CD4-positive, CD25-positive, alpha-beta regulatory T cell (primary cell): ENCODE measurements around the gene SLC30A10. TPM values are rescaled to one million over a fixed set of nuclear protein-coding genes. Genes with fewer than 3 reads are reported as not detected.

Experiments
- ATAC-seq, 2 donors: fragments of 150-1000 bp; cut with Tn5 transposase; one replicate each; pipeline ENCODE4 v1.10.0; 2021; ENCODE audit warnings: low read depth in 2 of 2, moderate number of reproducible peaks in 2 of 2, moderate library complexity in 1 of 2
- DNase-seq, 3 donors: peaks; one replicate each; pipeline versions ENCODE4 v3.0.0 to v3.0.0-alpha.2; 2012 to 2022; ENCODE audit warnings: mixed read lengths in 1 of 3
- H3K27ac ChIP-seq: one replicate; pipeline ENCODE4 v1.7.0; 2013; ENCODE audit warnings: mild to moderate bottlenecking, low read length; ENCODE audit not compliant: insufficient read depth, poor library complexity, severe bottlenecking
- H3K27me3 ChIP-seq: one replicate; pipeline ENCODE4 v1.7.0; 2013; ENCODE audit warnings: low read length; ENCODE audit not compliant: control insufficient read depth, insufficient read depth
- H3K36me3 ChIP-seq: one replicate; pipeline ENCODE4 v1.7.0; 2013; ENCODE audit warnings: mild to moderate bottlenecking, low read length, moderate library complexity; ENCODE audit not compliant: control insufficient read depth, insufficient read depth
- H3K4me1 ChIP-seq: 2 replicates; pipeline ENCODE4 v1.7.0; 2013; ENCODE audit warnings: mild to moderate bottlenecking, low read length; ENCODE audit not compliant: insufficient read depth, control insufficient read depth, poor library complexity, severe bottlenecking
- H3K4me3 ChIP-seq: one replicate; pipeline ENCODE4 v1.7.0; 2013; ENCODE audit warnings: low read depth, mild to moderate bottlenecking, low read length, moderate library complexity
- H3K9me3 ChIP-seq, 2 experiments: 1 replicate in 1 of 2; 2 replicates in 1 of 2; pipeline ENCODE4 v1.7.0; 2013; ENCODE audit warnings: low read length in 2 of 2, mild to moderate bottlenecking in 1 of 2, moderate library complexity in 1 of 2; ENCODE audit not compliant: control insufficient read depth in 2 of 2
- H3K27ac Mint-ChIP-seq, 3 donors: one replicate each; pipeline ENCODE4 v1.8.0; 2020 to 2022; ENCODE audit warnings: mild to moderate bottlenecking in 3 of 3, mixed read lengths in 3 of 3, moderate library complexity in 2 of 3
- H3K27me3 Mint-ChIP-seq: one replicate; pipeline ENCODE4 v1.8.0; 2022; ENCODE audit warnings: mild to moderate bottlenecking, mixed read lengths
- H3K36me3 Mint-ChIP-seq: one replicate; pipeline ENCODE4 v1.8.0; 2020; ENCODE audit warnings: mixed read lengths
- H3K4me1 Mint-ChIP-seq, 4 donors: one replicate each; pipeline ENCODE4 v1.8.0; 2020 to 2022; ENCODE audit warnings: mixed read lengths in 4 of 4, mild to moderate bottlenecking in 1 of 4
- H3K4me3 Mint-ChIP-seq, 4 donors: one replicate each; pipeline ENCODE4 v1.8.0; 2020 to 2022; ENCODE audit warnings: mild to moderate bottlenecking in 4 of 4, mixed read lengths in 4 of 4, moderate library complexity in 3 of 4
- H3K9me3 Mint-ChIP-seq, 7 donors: one replicate each; pipeline ENCODE4 v1.8.0; 2020 to 2022; ENCODE audit warnings: mixed read lengths in 7 of 7, mild to moderate bottlenecking in 3 of 7, moderate library complexity in 2 of 7
- polyA plus RNA-seq, 4 donors: library from polyadenylated mRNA; unstranded; fragments of 300-500 nt; fragmentation: Illumina TruSeq; gene quantifications; one replicate each; pipeline ENCODE4 v1.2.3, GENCODE V29; 2021
- total RNA-seq: library from RNA; stranded (reverse); gene quantifications from one replicate; pipeline ENCODE4 v1.2.3, GENCODE V29; 2022

SLC30A10 gene
- total and polyA plus RNA-seq, 5 donors from 2014 or later, result not detected

DNA sequence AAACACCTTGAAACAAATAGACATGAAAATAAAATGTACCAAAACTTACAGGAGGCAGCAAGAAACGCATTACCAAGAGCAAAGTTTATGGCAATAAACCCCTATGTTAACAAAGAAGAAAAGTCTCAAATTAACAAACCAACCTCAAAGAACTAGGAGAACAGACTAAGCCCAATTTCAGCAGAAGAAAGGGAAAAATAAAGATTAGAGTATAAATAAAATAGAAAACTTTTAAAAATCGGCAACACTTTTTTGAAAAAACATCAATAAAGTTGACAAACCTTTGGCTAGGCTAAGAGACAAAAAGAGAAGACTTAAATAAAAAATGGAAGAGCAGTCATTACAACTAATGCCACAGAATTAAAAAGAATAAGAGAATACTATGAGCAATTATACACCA is 42.7 kb downstream of the SLC30A10 start:
- H3K36me3 ChIP-seq, result no peaks in the 10 kb centered on the region
- no peaks in the 10 kb centered on the region for H3K9me3 ChIP-seq
- H3K27me3 ChIP-seq, result no peaks in the 10 kb centered on the region
- no peaks in the 10 kb centered on the region for H3K36me3 Mint-ChIP-seq
- DNase-seq (no peak), ATAC-seq (no peak)
- no peak overlapping the region for H3K4me3 Mint-ChIP-seq
- H3K4me3 ChIP-seq, result no peak overlapping the region
- H3K4me1 ChIP-seq, result no peaks in the 10 kb centered on the region
- H3K4me1 Mint-ChIP-seq, result no peaks in the 10 kb centered on the region
- peaks cover 9% of the 10 kb centered on the region for H3K27me3 Mint-ChIP-seq
- peaks cover 0 to 11% (median 4%) of the 10 kb centered on the region in 7 donors for H3K9me3 Mint-ChIP-seq
- H3K27ac ChIP-seq, result no peak overlapping the region
- no peak overlapping the region for H3K27ac Mint-ChIP-seq

DNA sequence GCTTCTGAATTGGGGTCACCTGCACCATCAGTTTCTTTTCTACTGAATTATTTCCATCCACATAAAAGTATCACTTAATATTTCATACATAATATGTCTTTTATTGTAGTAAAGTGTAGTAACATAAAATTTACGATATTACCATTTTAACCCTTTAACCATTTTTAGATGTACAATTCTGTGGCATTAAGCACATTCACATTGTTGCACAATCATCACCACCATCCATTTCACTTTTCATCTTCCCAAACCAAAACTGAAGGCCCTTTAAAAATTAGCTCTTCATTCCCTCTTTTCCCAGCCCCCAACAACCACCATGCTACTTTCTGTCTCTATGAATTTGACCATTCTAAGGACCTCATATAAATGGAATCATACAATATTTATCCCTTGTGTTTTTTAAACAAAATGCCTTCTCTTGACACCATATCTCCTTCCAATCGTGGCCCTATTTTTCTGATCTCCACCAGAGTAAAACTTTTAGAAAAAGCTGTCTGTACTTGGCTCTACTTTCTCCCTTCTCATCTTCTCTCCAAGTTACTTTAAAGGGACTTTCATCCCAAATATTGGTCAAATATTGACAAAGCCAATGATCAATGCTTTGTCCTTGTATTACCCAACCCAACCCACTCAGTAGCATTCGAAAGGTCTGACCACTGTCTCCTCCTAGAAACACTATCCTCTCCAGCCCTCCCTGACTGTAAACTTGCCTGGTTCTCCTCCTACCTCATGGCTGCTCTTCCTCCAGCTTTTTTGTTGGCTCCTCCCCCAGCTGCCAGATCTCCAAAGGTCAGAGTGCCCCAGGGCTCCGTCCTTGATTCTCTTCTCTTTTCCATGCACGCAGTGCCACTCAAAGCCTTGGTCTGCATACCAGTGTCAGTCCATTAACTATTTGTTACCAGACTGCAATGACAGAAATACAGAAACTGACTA is 44.7 kb downstream of the SLC30A10 start:
- H3K4me1 ChIP-seq, result no peaks in the 10 kb centered on the region
- H3K27me3 ChIP-seq, result no peaks in the 10 kb centered on the region
- no peak overlapping the region for H3K4me3 ChIP-seq
- DNase-seq, result no peak
- H3K27ac ChIP-seq, result no peak overlapping the region
- ATAC-seq, result no peak
- Mint-ChIP-seq H3K9me3 (peaks cover 0 to 10% (median 2%) of the 10 kb centered on the region in 7 donors), H3K4me3 (no peak overlapping the region), H3K36me3 (no peaks in the 10 kb centered on the region), H3K27ac (no peak overlapping the region), H3K27me3 (peaks cover 4% of the 10 kb centered on the region), H3K4me1 (no peaks in the 10 kb centered on the region)
- no peaks in the 10 kb centered on the region for H3K36me3 ChIP-seq
- no peaks in the 10 kb centered on the region for H3K9me3 ChIP-seq

DNA sequence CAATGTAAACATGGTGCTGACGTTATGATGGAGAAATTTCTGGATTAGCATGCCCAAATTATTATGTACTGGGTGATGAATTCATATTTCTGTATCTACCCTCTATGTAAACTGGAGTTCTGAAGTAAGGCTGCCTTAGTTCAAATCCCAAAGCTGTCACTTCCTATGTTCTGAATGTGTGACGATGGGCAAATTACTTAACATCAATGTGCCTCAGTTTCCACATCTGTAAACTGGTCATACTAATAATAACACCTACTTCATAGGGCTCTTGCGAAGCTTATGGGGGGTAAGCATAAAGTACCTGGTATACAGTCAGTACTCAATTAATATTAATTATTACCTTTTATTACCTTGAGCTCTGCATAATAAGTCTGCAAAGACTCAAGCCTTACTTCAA is 45.6 kb downstream of the SLC30A10 start:
- Histone ChIP-seq H3K36me3 (no peaks in the 10 kb centered on the region), H3K27ac (no peak overlapping the region), H3K4me1 (no peaks in the 10 kb centered on the region), H3K4me3 (no peak overlapping the region), H3K27me3 (no peaks in the 10 kb centered on the region), H3K9me3 (no peaks in the 10 kb centered on the region)
- ATAC-seq (no peak), DNase-seq (no peak)
- no peak overlapping the region for H3K27ac Mint-ChIP-seq
- H3K4me1 Mint-ChIP-seq, result no peaks in the 10 kb centered on the region
- peaks cover 0 to 10% (median 2%) of the 10 kb centered on the region in 7 donors for H3K9me3 Mint-ChIP-seq
- peaks cover 4% of the 10 kb centered on the region for H3K27me3 Mint-ChIP-seq
- H3K36me3 Mint-ChIP-seq, result no peaks in the 10 kb centered on the region
- no peak overlapping the region for H3K4me3 Mint-ChIP-seq

DNA sequence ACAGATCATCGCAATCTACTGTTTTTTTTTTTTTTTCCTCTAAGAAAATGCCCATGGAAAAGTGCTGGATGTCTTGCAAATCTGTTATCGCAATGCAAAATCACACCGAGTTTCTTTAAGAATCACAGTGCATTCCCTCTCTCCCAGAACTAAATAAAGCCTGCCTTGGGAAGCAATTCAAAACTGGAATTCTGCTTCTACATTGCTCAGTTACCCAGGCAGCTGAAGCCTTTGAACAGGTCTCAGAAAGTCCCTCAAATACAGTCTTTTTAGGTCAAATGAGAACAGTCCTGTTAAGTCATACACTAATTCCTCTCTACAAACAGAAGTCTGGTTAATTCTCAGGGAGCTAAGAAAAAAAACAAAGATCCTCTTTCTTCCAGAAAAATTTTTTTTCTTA is 46.3 kb downstream of the SLC30A10 start:
- Mint-ChIP-seq H3K4me3 (no peak overlapping the region), H3K4me1 (no peaks in the 10 kb centered on the region), H3K9me3 (peaks cover 0 to 10% (median 1%) of the 10 kb centered on the region in 7 donors), H3K27me3 (peaks cover 4% of the 10 kb centered on the region), H3K36me3 (no peaks in the 10 kb centered on the region), H3K27ac (no peak overlapping the region)
- H3K9me3 ChIP-seq, result no peaks in the 10 kb centered on the region
- no peaks in the 10 kb centered on the region for H3K27me3 ChIP-seq
- no peak overlapping the region for H3K4me3 ChIP-seq
- H3K36me3 ChIP-seq, result no peaks in the 10 kb centered on the region
- H3K27ac ChIP-seq, result no peak overlapping the region
- DNase-seq (no peak), ATAC-seq (no peak)
- H3K4me1 ChIP-seq, result no peaks in the 10 kb centered on the region

DNA sequence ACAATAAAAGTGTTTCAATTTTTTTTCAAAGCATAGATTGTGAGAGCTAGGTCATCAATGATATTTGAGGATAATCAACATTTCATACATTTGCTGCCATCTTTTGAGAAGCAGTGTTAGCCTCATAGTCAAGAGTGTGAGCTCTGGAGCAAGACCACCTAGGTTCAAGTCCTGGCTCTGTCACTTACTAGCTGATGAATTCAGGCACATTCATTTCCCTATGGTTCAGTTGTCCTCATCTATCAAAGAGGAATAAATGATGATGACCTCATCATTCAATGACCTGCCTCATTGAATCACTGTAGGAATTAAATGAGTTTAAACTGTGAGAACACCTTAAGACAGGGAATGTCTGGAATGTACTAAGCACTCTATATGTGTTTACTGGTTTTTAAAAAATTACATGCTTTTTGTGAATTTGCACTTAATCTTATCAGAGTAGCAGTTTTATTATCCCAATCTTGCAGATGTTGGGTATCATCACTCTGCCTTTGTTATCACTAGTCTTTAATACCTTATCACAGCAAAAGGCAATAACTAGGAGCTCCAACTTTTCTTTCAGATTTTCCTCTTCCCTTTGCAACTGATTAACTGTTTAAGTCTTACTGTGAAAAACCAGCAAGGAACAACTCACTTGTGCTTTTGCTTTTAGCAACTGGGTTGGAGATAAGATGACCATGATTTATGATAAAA is 47.4 kb downstream of the SLC30A10 start:
- no peaks in the 10 kb centered on the region for H3K4me1 ChIP-seq
- H3K36me3 Mint-ChIP-seq, result no peaks in the 10 kb centered on the region
- DNase-seq, result no peak
- no peak for ATAC-seq
- H3K27ac ChIP-seq, result no peak overlapping the region
- no peaks in the 10 kb centered on the region for H3K9me3 ChIP-seq
- H3K27me3 ChIP-seq, result no peaks in the 10 kb centered on the region
- no peaks in the 10 kb centered on the region for H3K4me1 Mint-ChIP-seq
- H3K36me3 ChIP-seq, result no peaks in the 10 kb centered on the region
- no peak overlapping the region for H3K4me3 Mint-ChIP-seq
- peaks cover 0 to 10% (median 1%) of the 10 kb centered on the region in 7 donors for H3K9me3 Mint-ChIP-seq
- no peak overlapping the region for H3K4me3 ChIP-seq
- no peak overlapping the region for H3K27ac Mint-ChIP-seq
- peaks cover 4% of the 10 kb centered on the region for H3K27me3 Mint-ChIP-seq

DNA sequence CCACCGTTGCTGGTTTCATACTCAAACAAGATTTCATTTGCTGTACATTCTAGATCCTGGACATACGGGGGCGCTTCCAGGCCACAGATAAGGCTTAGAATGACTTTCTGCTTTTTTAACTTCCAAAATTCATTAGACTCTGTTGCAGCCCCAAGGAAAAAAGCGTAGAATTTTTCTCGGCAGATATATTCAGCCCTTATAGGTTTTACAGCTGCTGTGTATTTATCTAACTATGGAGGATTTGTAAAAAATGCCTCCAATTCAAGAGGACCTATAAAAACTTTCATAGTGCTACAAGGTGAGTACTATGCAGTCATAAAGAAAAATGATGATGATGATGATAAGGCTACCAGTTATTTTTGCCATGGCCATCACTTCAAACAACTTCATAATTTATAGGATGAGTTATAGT is 51.6 kb downstream of the SLC30A10 start:
- Mint-ChIP-seq H3K4me3 (no peak overlapping the region), H3K4me1 (no peaks in the 10 kb centered on the region), H3K36me3 (no peaks in the 10 kb centered on the region), H3K27me3 (peaks cover 4% of the 10 kb centered on the region), H3K27ac (no peak overlapping the region), H3K9me3 (no peaks in the 10 kb centered on the region)
- ATAC-seq (no peak), DNase-seq (no peak)
- Histone ChIP-seq H3K4me3 (no peak overlapping the region), H3K27ac (no peak overlapping the region), H3K4me1 (no peaks in the 10 kb centered on the region), H3K27me3 (no peaks in the 10 kb centered on the region), H3K36me3 (no peaks in the 10 kb centered on the region), H3K9me3 (no peaks in the 10 kb centered on the region)

DNA sequence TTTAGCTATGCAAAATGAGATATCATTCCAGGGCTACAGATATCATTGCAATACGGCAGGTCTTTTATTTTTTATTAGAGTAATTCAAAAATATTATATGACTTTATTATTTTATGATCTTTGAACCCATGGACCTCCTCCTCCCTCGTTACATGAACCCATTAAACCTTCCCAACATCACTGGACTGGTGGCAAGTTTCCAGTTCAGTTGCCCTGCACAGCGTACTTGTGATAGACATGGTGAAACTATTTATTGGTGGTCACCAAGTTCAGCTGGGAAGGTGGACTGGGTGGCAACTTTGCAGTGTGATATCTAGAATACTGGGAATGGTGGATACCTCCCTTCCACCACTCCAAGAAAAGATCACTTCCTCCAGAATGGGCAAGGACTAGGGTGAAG is 52.5 kb downstream of the SLC30A10 start:
- Mint-ChIP-seq H3K27ac (no peak overlapping the region), H3K4me1 (no peaks in the 10 kb centered on the region), H3K9me3 (no peaks in the 10 kb centered on the region), H3K4me3 (no peak overlapping the region), H3K36me3 (no peaks in the 10 kb centered on the region), H3K27me3 (no peaks in the 10 kb centered on the region)
- ATAC-seq, result no peak
- H3K36me3 ChIP-seq, result no peaks in the 10 kb centered on the region
- no peaks in the 10 kb centered on the region for H3K27me3 ChIP-seq
- no peak overlapping the region for H3K27ac ChIP-seq
- no peaks in the 10 kb centered on the region for H3K4me1 ChIP-seq
- DNase-seq, result no peak
- no peak overlapping the region for H3K4me3 ChIP-seq
- H3K9me3 ChIP-seq, result no peaks in the 10 kb centered on the region
